NOMO-1 treated with DMSO at 0.1 percent for 48 hours (cell line): ENCODE measurements around the gene CCDC80.
A peak's percentile ranks its signal among the peaks of the same experiment; 100 is the strongest.
"Not testable (repeated sequence)": the region's sequence is repeated elsewhere in the genome, so short reads cannot be mapped to it uniquely, and the experiment has no call there.

ENCODE experiments used
- DNase-seq: peaks from one replicate; lab custom pipeline; 2025; ENCODE audit not compliant: unreplicated experiment; lab: John Stamatoyannopoulos, UW

The CCDC80 gene

DNA sequence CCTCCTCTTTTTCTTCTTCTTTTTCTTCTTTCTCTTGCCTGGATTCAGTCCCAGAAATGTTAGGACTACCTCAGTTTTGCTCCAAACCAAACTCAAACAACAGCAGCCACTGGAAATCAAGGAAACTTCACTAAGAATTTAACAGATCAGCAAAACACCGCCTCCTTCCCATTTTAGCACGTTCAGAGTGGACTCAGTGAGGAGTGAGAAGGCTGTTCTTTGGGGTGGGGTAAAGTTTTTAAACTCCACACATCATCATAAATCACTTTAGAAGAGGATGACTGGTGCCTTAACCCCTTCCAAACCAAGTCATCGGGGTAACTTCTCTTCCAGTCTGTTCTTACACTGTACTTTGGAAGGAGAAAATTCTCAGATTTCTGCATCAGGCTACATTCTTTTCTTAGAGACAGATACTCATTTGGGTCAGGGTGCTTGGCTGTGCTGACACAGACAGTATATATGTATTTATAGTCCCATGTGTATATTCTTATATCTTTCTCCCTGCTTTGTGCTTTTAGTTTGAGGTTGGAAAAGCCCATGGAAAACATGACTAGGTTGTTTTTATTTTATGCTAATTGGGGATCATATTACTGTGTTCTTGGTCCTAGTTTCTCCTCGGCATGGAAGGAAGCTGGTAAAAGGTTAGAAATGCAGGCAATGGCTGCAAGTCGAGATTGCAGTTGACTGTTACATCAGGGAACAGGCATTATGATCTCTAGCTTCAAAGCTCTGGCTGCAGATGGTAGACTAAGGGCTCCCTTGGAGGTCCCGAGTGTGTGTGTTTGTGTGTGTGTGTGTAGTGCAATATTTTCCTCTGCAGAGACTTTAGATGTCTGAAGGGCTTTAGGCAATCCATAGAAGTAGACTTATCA is at the start of gene CCDC80:
TSS of gene CCDC80 (minus strand) at position 214 of the 872 bp plus-strand sequence. CDS start 1,238 bp downstream, outside the sequence.
- DNase-seq, result no peak

- DNase-seq, result no peak
Measured at GRCh38 chr3:112689989-112690388, 49.0 kb upstream of the CCDC80 start.

DNA sequence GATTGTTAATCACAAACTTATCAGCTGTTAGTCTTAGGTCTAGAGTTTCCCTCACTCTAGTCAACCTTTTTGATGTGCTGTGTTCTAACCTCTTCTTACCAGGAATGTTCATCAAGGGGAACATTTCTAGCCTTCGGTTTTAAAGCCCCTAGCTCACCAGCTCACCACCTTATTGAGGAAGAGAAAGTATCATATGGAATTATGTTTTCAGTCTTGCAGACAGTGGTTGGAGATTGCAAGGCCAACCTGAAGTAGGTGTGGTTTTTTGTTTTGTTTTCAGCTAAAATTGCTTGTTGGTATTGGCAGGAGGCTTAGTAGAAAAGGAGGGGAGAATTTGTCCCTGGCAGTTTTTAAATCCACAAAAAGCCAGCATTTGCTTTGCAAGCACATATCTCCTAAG is 48.4 kb upstream of the CCDC80 start:
- no peak for DNase-seq

GRCh38 chr3:112688819-112689218 is 47.9 kb upstream of the CCDC80 start:
- no peak for DNase-seq

GRCh38 chr3:112688085-112688769 is 47.3 kb upstream of the CCDC80 start:
- no peak for DNase-seq

- no peak for DNase-seq
Measured at GRCh38 chr3:112687616-112688015, 46.7 kb upstream of the CCDC80 start.

- DNase-seq, result no peak
Measured at GRCh38 chr3:112687211-112687610, 46.3 kb upstream of the CCDC80 start.

DNA sequence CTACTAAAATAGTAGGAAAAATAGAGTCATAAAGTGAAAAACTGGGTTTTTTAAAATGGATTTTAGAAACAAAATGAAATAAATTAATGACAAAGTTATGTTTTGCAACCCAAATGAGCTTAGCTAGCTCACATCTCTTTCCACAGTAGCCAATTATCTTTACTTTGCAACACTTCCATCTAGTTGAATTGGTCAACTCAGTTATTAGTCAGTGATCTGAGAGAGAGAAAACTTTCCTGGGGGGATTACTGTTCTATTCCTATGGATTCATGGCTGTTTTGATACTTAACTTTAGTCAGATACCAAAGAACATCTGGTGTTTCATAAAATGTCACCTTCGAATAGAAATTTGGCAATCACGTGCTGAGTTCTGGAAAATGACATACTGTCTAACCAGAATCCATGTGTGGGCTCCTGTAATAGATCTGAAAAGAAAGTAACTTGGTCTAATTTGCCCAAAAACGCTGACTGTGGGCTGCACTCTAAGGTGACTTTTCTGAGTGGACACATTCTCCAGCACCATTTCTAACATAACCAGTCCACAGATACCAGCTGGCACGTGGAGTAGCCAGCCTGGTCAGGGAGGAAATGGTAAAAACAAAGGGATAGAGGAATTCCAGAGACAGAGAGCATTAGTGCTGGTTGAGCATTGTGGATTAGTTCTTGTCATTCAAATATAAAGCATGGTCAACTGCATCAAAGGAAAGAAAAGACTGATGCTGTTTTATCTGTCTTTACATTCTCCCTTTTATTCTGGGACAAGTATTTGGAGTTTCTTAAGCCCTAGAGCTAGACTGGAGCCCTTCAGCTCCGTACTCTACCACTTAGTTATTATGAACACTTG is 45.2 kb upstream of the CCDC80 start:
- no peak for DNase-seq

- no peak for DNase-seq
Measured at GRCh38 chr3:112685420-112685819, 44.5 kb upstream of the CCDC80 start.

DNA sequence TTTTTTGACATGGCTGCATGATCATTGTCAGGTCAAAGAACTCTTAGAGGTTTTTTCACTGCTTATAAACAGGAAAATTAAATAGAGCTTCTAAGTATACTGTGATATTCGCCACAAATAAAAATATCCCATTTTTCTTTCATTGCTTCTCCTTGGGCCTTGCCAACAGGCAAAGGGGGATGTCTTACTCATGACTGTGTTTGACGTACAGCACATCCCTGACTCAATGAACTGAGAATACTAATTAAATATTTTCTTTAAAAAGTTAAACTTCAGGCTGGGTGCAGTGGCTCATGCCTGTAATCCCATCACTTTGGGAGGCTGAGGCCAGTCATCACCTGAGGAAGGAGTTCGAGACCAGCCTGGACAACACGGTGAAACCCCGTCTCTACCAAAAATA is 41.4 kb upstream of the CCDC80 start:
- DNase-seq, result no peak

DNA sequence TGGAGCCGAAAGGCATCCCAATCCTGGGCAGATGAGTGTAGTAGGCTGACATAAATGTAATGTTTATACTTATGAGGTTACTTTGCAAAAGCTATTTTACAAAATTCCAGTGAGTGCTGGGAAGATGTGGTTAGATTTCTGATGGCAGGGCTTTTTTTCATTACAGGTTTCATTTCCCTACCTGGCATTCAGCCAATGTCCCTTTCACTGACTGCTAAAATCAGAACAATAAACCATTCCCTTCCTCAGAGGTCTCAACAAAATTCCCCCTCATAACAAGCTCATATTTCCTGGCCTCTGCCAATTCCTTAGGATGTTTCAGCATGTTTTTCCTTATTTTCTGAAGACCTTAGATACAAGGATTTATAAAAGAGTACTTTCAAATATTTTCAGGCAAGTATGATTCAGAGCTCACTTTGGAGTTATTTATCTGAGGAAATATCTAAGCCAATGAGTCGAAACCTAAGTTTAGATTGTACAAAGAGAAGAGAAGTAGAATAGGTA is 40.9 kb upstream of the CCDC80 start:
- DNase-seq, result no peak

DNA sequence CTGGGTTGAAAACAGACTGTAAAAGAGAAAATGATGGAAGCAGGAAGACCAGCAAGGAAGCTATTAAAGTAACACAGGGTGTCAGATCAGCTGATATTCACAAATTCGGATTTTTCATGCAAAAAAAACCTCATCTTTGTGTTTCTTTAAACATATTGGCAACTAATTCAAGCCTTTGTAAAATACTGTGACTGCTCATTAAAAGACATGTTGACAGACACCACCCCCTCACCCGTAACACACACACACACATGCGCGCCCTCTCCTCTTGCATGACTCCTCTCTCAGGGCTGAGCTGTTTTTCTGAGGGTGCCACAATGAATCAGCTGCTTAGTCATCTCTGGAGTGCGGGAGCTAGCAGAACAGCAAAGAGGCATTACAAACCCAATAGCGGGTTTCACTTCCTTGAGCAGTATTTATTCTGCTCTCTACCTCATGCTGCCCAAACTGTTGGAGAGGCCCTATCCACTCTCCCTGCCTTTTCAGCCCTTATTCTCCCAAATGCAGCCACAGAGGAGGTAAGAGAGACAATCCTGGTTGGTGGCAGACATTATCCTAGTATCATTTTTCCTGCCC is 35.8 kb upstream of the CCDC80 start:
- DNase-seq, result peak; percentile 94

DNA sequence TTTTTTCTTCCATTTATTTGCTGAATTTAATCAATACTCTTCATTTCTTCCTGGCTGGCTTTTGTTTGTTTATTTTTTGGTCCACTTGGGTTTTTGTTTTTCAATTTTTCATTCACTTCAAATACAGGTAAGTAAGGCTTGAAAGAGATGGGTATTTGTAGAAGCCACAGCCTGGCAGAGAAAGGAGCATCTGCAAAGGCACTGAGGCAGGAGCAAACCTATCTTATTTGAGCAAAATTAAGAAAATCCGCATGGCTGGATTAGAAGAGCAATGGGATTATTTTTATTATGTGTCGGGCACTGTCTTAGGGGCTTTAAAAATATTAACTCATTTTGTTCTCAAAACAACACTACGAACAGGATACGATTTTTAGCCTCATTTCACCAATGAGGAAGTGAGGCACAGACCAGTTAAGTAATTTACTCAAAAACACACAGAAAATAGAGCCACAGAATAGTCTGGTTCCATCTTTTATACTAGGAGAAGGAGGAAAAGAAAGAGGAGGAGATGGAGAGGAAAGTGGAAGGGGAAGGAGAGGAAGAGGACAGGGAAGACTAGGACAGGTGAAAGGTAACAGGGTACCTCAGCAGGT is 35.1 kb upstream of the CCDC80 start:
- DNase-seq, result no peak

GRCh38 chr3:112675349-112675748 is 34.4 kb upstream of the CCDC80 start:
- DNase-seq, result no peak

DNA sequence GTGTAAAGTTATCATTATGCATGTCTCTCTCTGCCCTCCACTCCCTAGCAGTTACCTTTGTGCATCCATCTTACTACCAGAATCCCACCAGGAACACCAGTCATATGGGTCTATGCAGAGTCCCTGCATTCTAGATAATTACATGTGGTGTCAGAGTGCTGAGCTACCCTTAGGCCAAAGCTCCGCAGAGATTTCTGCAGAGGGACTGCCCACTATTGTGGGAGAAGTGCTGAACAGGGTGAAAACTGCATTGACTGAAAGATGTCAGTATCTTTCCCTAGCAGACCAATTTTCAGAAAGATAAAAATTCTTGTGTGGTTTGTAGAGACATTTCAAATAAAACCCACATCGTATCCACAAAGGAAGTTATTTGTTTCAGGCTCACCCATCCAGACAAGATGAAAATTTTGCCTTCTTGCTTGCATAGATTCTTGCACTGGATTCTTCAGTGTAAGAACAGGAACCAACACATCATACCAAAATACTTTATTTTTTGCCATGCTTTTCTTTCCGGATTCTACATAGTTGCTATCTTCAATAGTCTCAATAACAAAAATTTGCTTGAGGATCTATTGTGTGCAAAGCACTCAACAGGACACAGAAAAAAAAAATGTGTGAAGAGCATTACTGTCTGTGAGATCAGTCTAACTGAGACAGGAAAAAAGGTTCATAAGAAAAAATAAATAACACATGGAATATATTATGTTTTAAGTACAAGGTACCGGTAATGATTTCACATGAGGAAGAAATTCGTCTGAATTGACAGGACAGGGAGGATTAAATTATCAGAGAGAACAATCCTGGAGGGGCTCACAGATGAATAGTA is 32.0 kb upstream of the CCDC80 start:
- no peak for DNase-seq

GRCh38 chr3:112671930-112672715 is 31.2 kb upstream of the CCDC80 start:
- no peak for DNase-seq

DNA sequence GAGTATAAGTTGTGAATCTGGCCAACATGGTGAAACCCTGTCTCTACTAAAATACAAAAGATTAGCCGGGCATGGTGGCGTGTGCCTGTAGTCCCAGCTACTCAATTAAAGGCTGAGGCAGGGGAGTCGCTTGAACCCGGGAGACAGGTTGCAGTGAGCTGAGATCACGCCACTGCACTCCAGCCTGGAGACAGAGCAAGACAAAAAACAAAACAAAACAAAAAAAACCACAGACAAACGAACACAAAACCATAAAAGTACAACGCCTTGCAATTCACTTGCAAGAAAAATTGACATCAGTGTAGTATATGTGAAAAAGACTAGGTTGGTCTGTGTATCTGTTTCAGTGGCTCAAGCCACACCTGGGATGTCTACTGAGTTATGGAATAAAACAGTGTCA is 29.9 kb upstream of the CCDC80 start:
- DNase-seq, result no peak

GRCh38 chr3:112667599-112667998 is 26.7 kb upstream of the CCDC80 start:
- DNase-seq, result no peak

GRCh38 chr3:112665009-112665408 is 24.1 kb upstream of the CCDC80 start:
- not testable (repeated sequence) for DNase-seq
